H1 (cell line): ENCODE data around the gene OPHN1.

Experiments
- BRCA1 ChIP-seq: IDR thresholded peaks from 2 replicates; pipeline ENCODE4 v1.6.1; 2012; ENCODE audit warnings: low read depth, low read length, improper control_type of control experiment
- CREB1 ChIP-seq: IDR thresholded peaks from 2 replicates; pipeline ENCODE4 v1.6.1; 2012; ENCODE audit warnings: inconsistent platforms
- EP300 ChIP-seq, 2 experiments: IDR thresholded peaks; 1 replicate in 1 of 2; 2 replicates in 1 of 2; pipeline ENCODE4 v1.6.1; 2011 to 2012; ENCODE audit warnings: low read depth in 2 of 2, low read length in 2 of 2, mild to moderate bottlenecking in 2 of 2, borderline replicate concordance in 1 of 2, inconsistent platforms in 1 of 2, moderate library complexity in 1 of 2
- EZH2 ChIP-seq: fragments of 200-600 bp; sonication (generic); IDR thresholded peaks from 2 replicates; pipeline ENCODE4 v1.7.1; 2012; ENCODE audit warnings: low read depth, mild to moderate bottlenecking, moderate library complexity, low read length, inconsistent platforms; ENCODE audit not compliant: severe bottlenecking
- JUND ChIP-seq: IDR thresholded peaks from 2 replicates; pipeline ENCODE4 v1.6.1; 2011; ENCODE audit warnings: mild to moderate bottlenecking, improper control_type of control experiment, low read length
- POLR2A ChIP-seq, 2 experiments: IDR thresholded peaks; 1 replicate in 1 of 2; 2 replicates in 1 of 2; pipeline ENCODE4 v1.6.1; 2011; ENCODE audit warnings: low read depth in 2 of 2, low read length in 2 of 2, mild to moderate bottlenecking in 2 of 2; ENCODE audit errors: control extremely low read depth in 1 of 2
- RAD21 ChIP-seq, 2 experiments: IDR thresholded peaks in 1 of 2; conservative IDR thresholded peaks in 1 of 2; 2 replicates each; pipeline ENCODE4 v1.6.1; 2011; ENCODE audit warnings: low read depth in 2 of 2, low read length in 2 of 2, improper control_type of control experiment in 1 of 2, inconsistent platforms in 1 of 2, mild to moderate bottlenecking in 1 of 2, moderate library complexity in 1 of 2
- RBBP5 ChIP-seq: IDR thresholded peaks from 2 replicates; pipeline ENCODE4 v1.7.1; 2012; ENCODE audit warnings: low read depth, mild to moderate bottlenecking, inconsistent platforms, low read length, moderate library complexity, borderline replicate concordance
- SIN3A ChIP-seq, 2 experiments: IDR thresholded peaks in 1 of 2; conservative IDR thresholded peaks in 1 of 2; 2 replicates each; pipeline ENCODE4 v1.6.1; 2011 to 2012; ENCODE audit warnings: low read length in 2 of 2, improper control_type of control experiment in 1 of 2, low read depth in 1 of 2, mild to moderate bottlenecking in 1 of 2
- TBP ChIP-seq: IDR thresholded peaks from 2 replicates; pipeline ENCODE4 v1.6.1; 2011; ENCODE audit warnings: low read depth, low read length, improper control_type of control experiment
- TF ChIP-seq, protein P1 (sequence below), 3 experiments: IDR thresholded peaks; 1 replicate in 2 of 3; 2 replicates in 1 of 3; pipeline versions ENCODE4 v1.5.1 to v1.6.1; 2011; ENCODE audit warnings: low read length in 3 of 3, mild to moderate bottlenecking in 3 of 3, inconsistent platforms in 2 of 3, low read depth in 1 of 3, moderate library complexity in 1 of 3; ENCODE audit not compliant: insufficient read depth in 1 of 3; ENCODE audit errors: control extremely low read depth in 1 of 3
- TF ChIP-seq, protein P2 (sequence below): IDR thresholded peaks from 2 replicates; pipeline ENCODE4 v1.6.1; 2011; ENCODE audit warnings: low read depth, mild to moderate bottlenecking, low read length; ENCODE audit not compliant: insufficient read depth
- TF ChIP-seq, protein P3 (sequence below): IDR thresholded peaks from 2 replicates; pipeline ENCODE4 v1.6.1; 2011; ENCODE audit warnings: low read length, improper control_type of control experiment

DNA sequence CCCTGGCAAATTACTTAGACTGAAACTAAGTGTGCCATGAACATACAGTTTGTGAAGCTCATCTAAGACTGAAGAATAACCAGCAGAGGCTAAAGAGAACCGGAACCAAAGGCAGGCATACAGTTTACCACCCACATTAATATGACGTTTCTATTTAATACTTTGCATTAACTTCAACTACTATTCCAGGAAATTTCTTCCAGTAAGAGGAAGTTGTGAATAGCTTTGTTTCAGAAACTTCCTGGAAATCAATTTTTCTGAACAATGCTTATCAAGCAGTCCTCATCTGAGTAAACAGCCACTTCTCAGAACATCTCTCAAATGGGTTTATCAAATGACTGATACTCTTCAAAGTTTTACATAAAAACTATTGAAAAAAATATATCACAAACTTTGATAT lies 252.7 kb downstream of the OPHN1 start:
- TF ChIP-seq, protein P1, sequence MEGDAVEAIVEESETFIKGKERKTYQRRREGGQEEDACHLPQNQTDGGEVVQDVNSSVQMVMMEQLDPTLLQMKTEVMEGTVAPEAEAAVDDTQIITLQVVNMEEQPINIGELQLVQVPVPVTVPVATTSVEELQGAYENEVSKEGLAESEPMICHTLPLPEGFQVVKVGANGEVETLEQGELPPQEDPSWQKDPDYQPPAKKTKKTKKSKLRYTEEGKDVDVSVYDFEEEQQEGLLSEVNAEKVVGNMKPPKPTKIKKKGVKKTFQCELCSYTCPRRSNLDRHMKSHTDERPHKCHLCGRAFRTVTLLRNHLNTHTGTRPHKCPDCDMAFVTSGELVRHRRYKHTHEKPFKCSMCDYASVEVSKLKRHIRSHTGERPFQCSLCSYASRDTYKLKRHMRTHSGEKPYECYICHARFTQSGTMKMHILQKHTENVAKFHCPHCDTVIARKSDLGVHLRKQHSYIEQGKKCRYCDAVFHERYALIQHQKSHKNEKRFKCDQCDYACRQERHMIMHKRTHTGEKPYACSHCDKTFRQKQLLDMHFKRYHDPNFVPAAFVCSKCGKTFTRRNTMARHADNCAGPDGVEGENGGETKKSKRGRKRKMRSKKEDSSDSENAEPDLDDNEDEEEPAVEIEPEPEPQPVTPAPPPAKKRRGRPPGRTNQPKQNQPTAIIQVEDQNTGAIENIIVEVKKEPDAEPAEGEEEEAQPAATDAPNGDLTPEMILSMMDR (IDR thresholded peaks at IDR 0.05; ENCODE audit: control extremely low read depth in 1 of 3, insufficient read depth in 1 of 3, low read depth in 1 of 3, low read length in 3 of 3): no peak
- no peak for TF ChIP-seq POLR2A (IDR thresholded peaks at IDR 0.05; ENCODE audit: control extremely low read depth in 1 of 2, low read depth in 2 of 2, low read length in 2 of 2)
- TF ChIP-seq EZH2: no peak
- TF ChIP-seq CREB1: no peak
- TF ChIP-seq TBP: no peak
- TF ChIP-seq EP300 (IDR thresholded peaks at IDR 0.05; ENCODE audit: borderline replicate concordance in 1 of 2, low read depth in 2 of 2, low read length in 2 of 2): no peak
- TF ChIP-seq, protein P2, sequence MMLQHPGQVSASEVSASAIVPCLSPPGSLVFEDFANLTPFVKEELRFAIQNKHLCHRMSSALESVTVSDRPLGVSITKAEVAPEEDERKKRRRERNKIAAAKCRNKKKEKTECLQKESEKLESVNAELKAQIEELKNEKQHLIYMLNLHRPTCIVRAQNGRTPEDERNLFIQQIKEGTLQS: no peak
- TF ChIP-seq, protein P3, sequence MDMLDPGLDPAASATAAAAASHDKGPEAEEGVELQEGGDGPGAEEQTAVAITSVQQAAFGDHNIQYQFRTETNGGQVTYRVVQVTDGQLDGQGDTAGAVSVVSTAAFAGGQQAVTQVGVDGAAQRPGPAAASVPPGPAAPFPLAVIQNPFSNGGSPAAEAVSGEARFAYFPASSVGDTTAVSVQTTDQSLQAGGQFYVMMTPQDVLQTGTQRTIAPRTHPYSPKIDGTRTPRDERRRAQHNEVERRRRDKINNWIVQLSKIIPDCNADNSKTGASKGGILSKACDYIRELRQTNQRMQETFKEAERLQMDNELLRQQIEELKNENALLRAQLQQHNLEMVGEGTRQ: no peak
- no peak for TF ChIP-seq RAD21 (IDR thresholded peaks at IDR 0.05 in 1 of 2, conservative IDR thresholded peaks at IDR 0.05 in 1 of 2; ENCODE audit: low read depth in 2 of 2, low read length in 2 of 2)
- TF ChIP-seq BRCA1: no peak
- TF ChIP-seq JUND: no peak
- TF ChIP-seq SIN3A (conservative IDR thresholded peaks at IDR 0.05 in 1 of 2, IDR thresholded peaks at IDR 0.05 in 1 of 2; ENCODE audit: low read depth in 1 of 2, low read length in 2 of 2): no peak
- no peak for TF ChIP-seq RBBP5
